Measurements from ENCODE around the gene CTNNA1.
"Not testable (repeated sequence)": the region's sequence is repeated elsewhere in the genome, so short reads cannot be mapped to it uniquely, and the experiment has no call there.

The CTNNA1 gene

GRCh38 chr5:138738399-138738798, 14.8 kb upstream of the CTNNA1 start:
- DNase-seq = no peak
- Histone ChIP-seq H3K9me3 (ENCODE audit: control insufficient read depth, low read length) (no peaks in the 10 kb centered on the region), H3K27me3 (replicated peaks; ENCODE audit: control insufficient read depth, insufficient read depth, low read length, poor library complexity, severe bottlenecking) (no peaks in the 10 kb centered on the region), H3K36me3 (ENCODE audit: control insufficient read depth, insufficient read depth, low read length) (no peaks in the 10 kb centered on the region), H3K4me3 (ENCODE audit: insufficient read depth, low read depth, low read length, poor library complexity, severe bottlenecking) (no peak overlapping the region), H3K4me1 (ENCODE audit: control insufficient read depth, insufficient read depth, low read length, poor library complexity, severe bottlenecking) (no peaks in the 10 kb centered on the region), H3K27ac (ENCODE audit: insufficient read depth, low read length, poor library complexity, severe bottlenecking) (no peak overlapping the region)

- H3K4me3 ChIP-seq (ENCODE audit: insufficient read depth, low read depth, low read length, poor library complexity, severe bottlenecking) = no peak overlapping the region
- no peak overlapping the region for H3K27ac ChIP-seq (ENCODE audit: insufficient read depth, low read length, poor library complexity, severe bottlenecking)
- H3K27me3 ChIP-seq (replicated peaks; ENCODE audit: control insufficient read depth, insufficient read depth, low read length, poor library complexity, severe bottlenecking) = no peaks in the 10 kb centered on the region
- no peaks in the 10 kb centered on the region for H3K9me3 ChIP-seq (ENCODE audit: control insufficient read depth, low read length)
- H3K4me1 ChIP-seq (ENCODE audit: control insufficient read depth, insufficient read depth, low read length, poor library complexity, severe bottlenecking) = no peaks in the 10 kb centered on the region
- H3K36me3 ChIP-seq (ENCODE audit: control insufficient read depth, insufficient read depth, low read length) = no peaks in the 10 kb centered on the region
- no peak for DNase-seq
Observed at GRCh38 chr5:138739938-138740337, 13.3 kb upstream of the CTNNA1 start.

GRCh38 chr5:138743484-138743883, 9.7 kb upstream of the CTNNA1 start:
- Histone ChIP-seq H3K4me3 (ENCODE audit: insufficient read depth, low read depth, low read length, poor library complexity, severe bottlenecking) (no peak overlapping the region), H3K9me3 (ENCODE audit: control insufficient read depth, low read length) (no peaks in the 10 kb centered on the region), H3K4me1 (ENCODE audit: control insufficient read depth, insufficient read depth, low read length, poor library complexity, severe bottlenecking) (no peaks in the 10 kb centered on the region), H3K27ac (ENCODE audit: insufficient read depth, low read length, poor library complexity, severe bottlenecking) (no peak overlapping the region), H3K36me3 (ENCODE audit: control insufficient read depth, insufficient read depth, low read length) (no peaks in the 10 kb centered on the region), H3K27me3 (replicated peaks; ENCODE audit: control insufficient read depth, insufficient read depth, low read length, poor library complexity, severe bottlenecking) (no peaks in the 10 kb centered on the region)
- no peak for DNase-seq

GRCh38 chr5:138745268-138745667, 8.0 kb upstream of the CTNNA1 start:
- Histone ChIP-seq H3K27ac (ENCODE audit: insufficient read depth, low read length, poor library complexity, severe bottlenecking) (no peak overlapping the region), H3K36me3 (ENCODE audit: control insufficient read depth, insufficient read depth, low read length) (no peaks in the 10 kb centered on the region), H3K9me3 (ENCODE audit: control insufficient read depth, low read length) (no peaks in the 10 kb centered on the region), H3K4me1 (ENCODE audit: control insufficient read depth, insufficient read depth, low read length, poor library complexity, severe bottlenecking) (no peaks in the 10 kb centered on the region), H3K27me3 (replicated peaks; ENCODE audit: control insufficient read depth, insufficient read depth, low read length, poor library complexity, severe bottlenecking) (no peaks in the 10 kb centered on the region), H3K4me3 (ENCODE audit: insufficient read depth, low read depth, low read length, poor library complexity, severe bottlenecking) (no peak overlapping the region)
- no peak for DNase-seq

- no peak for DNase-seq
- Histone ChIP-seq H3K4me1 (ENCODE audit: control insufficient read depth, insufficient read depth, low read length, poor library complexity, severe bottlenecking) (peaks cover 5% of the 10 kb centered on the region), H3K27me3 (replicated peaks; ENCODE audit: control insufficient read depth, insufficient read depth, low read length, poor library complexity, severe bottlenecking) (no peaks in the 10 kb centered on the region), H3K9me3 (ENCODE audit: control insufficient read depth, low read length) (no peaks in the 10 kb centered on the region), H3K4me3 (ENCODE audit: insufficient read depth, low read depth, low read length, poor library complexity, severe bottlenecking) (no peak overlapping the region), H3K36me3 (ENCODE audit: control insufficient read depth, insufficient read depth, low read length) (no peaks in the 10 kb centered on the region), H3K27ac (ENCODE audit: insufficient read depth, low read length, poor library complexity, severe bottlenecking) (no peak overlapping the region)
Observed at GRCh38 chr5:138748630-138749081, 4.6 kb upstream of the CTNNA1 start.

GRCh38 chr5:138751344-138751743, 1.9 kb upstream of the CTNNA1 start:
- H3K9me3 ChIP-seq (ENCODE audit: control insufficient read depth, low read length); DNase-seq; H3K4me3 ChIP-seq (ENCODE audit: insufficient read depth, low read depth, low read length, poor library complexity, severe bottlenecking); H3K27me3 ChIP-seq (replicated peaks; ENCODE audit: control insufficient read depth, insufficient read depth, low read length, poor library complexity, severe bottlenecking); H3K4me1 ChIP-seq (ENCODE audit: control insufficient read depth, insufficient read depth, low read length, poor library complexity, severe bottlenecking); H3K36me3 ChIP-seq (ENCODE audit: control insufficient read depth, insufficient read depth, low read length); H3K27ac ChIP-seq (ENCODE audit: insufficient read depth, low read length, poor library complexity, severe bottlenecking): not testable (repeated sequence)

- H3K9me3 ChIP-seq (ENCODE audit: control insufficient read depth, low read length) = no peaks in the 10 kb centered on the region
- H3K27ac ChIP-seq (ENCODE audit: insufficient read depth, low read length, poor library complexity, severe bottlenecking) = no peak overlapping the region
- H3K36me3 ChIP-seq (ENCODE audit: control insufficient read depth, insufficient read depth, low read length) = no peaks in the 10 kb centered on the region
- H3K4me3 ChIP-seq (ENCODE audit: insufficient read depth, low read depth, low read length, poor library complexity, severe bottlenecking) = peak overlapping the region; percentile 54
- peaks cover 10% of the 10 kb centered on the region for H3K4me1 ChIP-seq (ENCODE audit: control insufficient read depth, insufficient read depth, low read length, poor library complexity, severe bottlenecking)
- H3K27me3 ChIP-seq (replicated peaks; ENCODE audit: control insufficient read depth, insufficient read depth, low read length, poor library complexity, severe bottlenecking) = no peaks in the 10 kb centered on the region
- DNase-seq = no peak
Observed at GRCh38 chr5:138752341-138752950, 779 bp upstream of the CTNNA1 start.

- no peak overlapping the region for H3K27ac ChIP-seq (ENCODE audit: insufficient read depth, low read length, poor library complexity, severe bottlenecking)
Observed at GRCh38 chr5:138753794-138754698, 821 bp downstream of the CTNNA1 start.

GRCh38 chr5:138754699-138755057, 1.5 kb downstream of the CTNNA1 start:
- Histone ChIP-seq H3K4me3 (ENCODE audit: insufficient read depth, low read depth, low read length, poor library complexity, severe bottlenecking) (no peak overlapping the region), H3K27me3 (replicated peaks; ENCODE audit: control insufficient read depth, insufficient read depth, low read length, poor library complexity, severe bottlenecking) (no peaks in the 10 kb centered on the region), H3K36me3 (ENCODE audit: control insufficient read depth, insufficient read depth, low read length) (no peaks in the 10 kb centered on the region), H3K27ac (ENCODE audit: insufficient read depth, low read length, poor library complexity, severe bottlenecking) (no peak overlapping the region), H3K9me3 (ENCODE audit: control insufficient read depth, low read length) (no peaks in the 10 kb centered on the region), H3K4me1 (ENCODE audit: control insufficient read depth, insufficient read depth, low read length, poor library complexity, severe bottlenecking) (peaks cover 10% of the 10 kb centered on the region)
- DNase-seq = no peak

More at GRCh38 chr5:138753794-138754698, 821 bp downstream of the CTNNA1 start:
- Histone ChIP-seq H3K4me3 (ENCODE audit: insufficient read depth, low read depth, low read length, poor library complexity, severe bottlenecking) (peak overlapping the region; percentile 73), H3K9me3 (ENCODE audit: control insufficient read depth, low read length) (no peaks in the 10 kb centered on the region), H3K4me1 (ENCODE audit: control insufficient read depth, insufficient read depth, low read length, poor library complexity, severe bottlenecking) (peaks cover 10% of the 10 kb centered on the region), H3K27me3 (replicated peaks; ENCODE audit: control insufficient read depth, insufficient read depth, low read length, poor library complexity, severe bottlenecking) (no peaks in the 10 kb centered on the region), H3K36me3 (ENCODE audit: control insufficient read depth, insufficient read depth, low read length) (no peaks in the 10 kb centered on the region)
- DNase-seq = no peak

- H3K36me3 ChIP-seq (ENCODE audit: control insufficient read depth, insufficient read depth, low read length) = no peaks in the 10 kb centered on the region
- H3K4me3 ChIP-seq (ENCODE audit: insufficient read depth, low read depth, low read length, poor library complexity, severe bottlenecking) = no peak overlapping the region
Observed at GRCh38 chr5:138755084-138755748, 2.0 kb downstream of the CTNNA1 start.

More at GRCh38 chr5:138755084-138755748, 2.0 kb downstream of the CTNNA1 start:
- Histone ChIP-seq H3K27ac (ENCODE audit: insufficient read depth, low read length, poor library complexity, severe bottlenecking) (no peak overlapping the region), H3K27me3 (replicated peaks; ENCODE audit: control insufficient read depth, insufficient read depth, low read length, poor library complexity, severe bottlenecking) (no peaks in the 10 kb centered on the region), H3K9me3 (ENCODE audit: control insufficient read depth, low read length) (no peaks in the 10 kb centered on the region), H3K4me1 (ENCODE audit: control insufficient read depth, insufficient read depth, low read length, poor library complexity, severe bottlenecking) (peaks cover 10% of the 10 kb centered on the region)
- no peak for DNase-seq
